Testis (tissue), 5 donors: Measurements from ENCODE around the gene SHC3. TPM values are rescaled to one million over a fixed set of nuclear protein-coding genes. Genes with fewer than 3 reads are reported as not detected.
A peak's percentile ranks its signal among the peaks of the same experiment; 100 is the strongest.

Experiments
- DNase-seq: peaks from one replicate; pipeline ENCODE4 v3.0.0-alpha.2; 2019
- H3K27ac ChIP-seq, 2 donors: fragments of 200-600 bp; sonication (generic); one replicate each; pipeline ENCODE4 v1.5.1; 2019
- H3K27me3 ChIP-seq: fragments of 200-600 bp; sonication (generic); one replicate; pipeline ENCODE4 v1.5.1; 2019
- H3K36me3 ChIP-seq: fragments of 200-600 bp; sonication (generic); one replicate; pipeline ENCODE4 v1.5.1; 2017; ENCODE audit warnings: low read depth; ENCODE audit errors: missing control alignments
- H3K4me1 ChIP-seq: fragments of 200-600 bp; sonication (generic); one replicate; pipeline ENCODE4 v1.5.1; 2019
- H3K4me3 ChIP-seq, 2 donors: fragments of 200-600 bp; sonication (generic); one replicate each; pipeline ENCODE4 v1.5.1; 2017 to 2019
- H3K9me3 ChIP-seq: fragments of 200-600 bp; sonication (generic); one replicate; pipeline ENCODE4 v1.5.1; 2017
- CTCF ChIP-seq, 3 experiments: fragments of 450-650 bp in 2 of 3; fragments of 200-600 bp in 1 of 3; sonication (generic) in 1 of 3; IDR thresholded peaks; one replicate each; pipeline ENCODE4 v1.5.1; 2016 to 2019; ENCODE audit warnings: antibody characterized with exemption in 3 of 3, mild to moderate bottlenecking in 2 of 3, moderate library complexity in 1 of 3
- POLR2A ChIP-seq: fragments of 450-650 bp; IDR thresholded peaks from one replicate; pipeline ENCODE4 v1.6.1; 2017; ENCODE audit warnings: antibody characterized with exemption, mild to moderate bottlenecking, moderate library complexity
- WGBS, 2 donors: methylation state at CpG; one replicate each; pipeline ENCODE4 v1.1.5; 2018; 5-methylcytosine and 5-hydroxymethylcytosine counted together
- intact Hi-C: fragments of 100-400 bp; cut with DNase I; formaldehyde crosslinking; loops from one replicate; pipeline ENCODE4 v1.15.1; 2023; ENCODE audit warnings: low total_unique reads
- long read RNA-seq, 2 donors: transcript quantifications; one replicate each; lab custom pipeline, GENCODE V29; 2026
- polyA plus RNA-seq: library from polyadenylated mRNA; stranded (reverse); fragments of 350-450 nt; fragmentation: Illumina TruSeq; extraction: RNeasy Lipid Tissue Mini Kit (QIAGEN cat#74804); gene quantifications from one replicate; pipeline ENCODE4 v1.2.3, GENCODE V29; 2014; ENCODE audit warnings: low read depth, low replicate concordance; ENCODE audit not compliant: insufficient read depth
- total RNA-seq, 2 donors: library from RNA; depleted of rRNA; stranded (reverse); fragments of >200 nt; gene quantifications; one replicate each; pipeline ENCODE4 v1.2.3, GENCODE V29; 2016

The SHC3 gene
- total RNA-seq (under 1 TPM; 0.37 to 0.87 TPM), polyA plus RNA-seq (0.82 TPM)
- long read RNA-seq, donor 1: 0 reads
- long read RNA-seq, donor 2: 0 reads

GRCh38 chr9:89177944-89178829, at the start of gene SHC3:
Gene SHC3 (minus strand): TSS chr9:89178818. CDS start chr9:89178460, 358 bp downstream.
- H3K36me3 ChIP-seq: no peaks in the 10 kb centered on the region
- intact Hi-C loops: no loop called here
- H3K27me3 ChIP-seq: no peaks in the 10 kb centered on the region
- no peak for TF ChIP-seq POLR2A
- TF ChIP-seq CTCF (IDR thresholded peaks at IDR 0.05): no peak
- peaks cover 4% of the 10 kb centered on the region for H3K4me1 ChIP-seq
- no peak for DNase-seq
- H3K4me3 ChIP-seq: peak within 1 kb of the TSS; percentile 4 to 32
- WGBS, 2 donors: 6 to 31% methylated on average over 4 to 59 of the region's 96 CpGs
- H3K27ac ChIP-seq: no peak within 1 kb of the TSS
- H3K9me3 ChIP-seq: no peaks in the 10 kb centered on the region

GRCh38 chr9:89225991-89226471, 47.4 kb upstream of the SHC3 start:
- 63 to 73% methylated on average over 5 of the region's 5 CpGs for WGBS, 2 donors
- H3K27ac ChIP-seq: no peak overlapping the region

GRCh38 chr9:89225587-89225986, 47.0 kb upstream of the SHC3 start:
- Histone ChIP-seq H3K4me1 (no peaks in the 10 kb centered on the region), H3K36me3 (no peaks in the 10 kb centered on the region), H3K9me3 (no peaks in the 10 kb centered on the region), H3K4me3 (no peak overlapping the region), H3K27me3 (no peaks in the 10 kb centered on the region), H3K27ac (no peak overlapping the region)
- 66 to 68% methylated on average over 5 of the region's 5 CpGs for WGBS, 2 donors
- TF ChIP-seq POLR2A (no peak), CTCF (IDR thresholded peaks at IDR 0.05) (no peak)
- intact Hi-C loops: no loop called here
- no peak for DNase-seq

More at GRCh38 chr9:89225991-89226471, 47.4 kb upstream of the SHC3 start:
- Histone ChIP-seq H3K4me3 (no peak overlapping the region), H3K27me3 (no peaks in the 10 kb centered on the region), H3K36me3 (no peaks in the 10 kb centered on the region), H3K4me1 (no peaks in the 10 kb centered on the region), H3K9me3 (no peaks in the 10 kb centered on the region)
- intact Hi-C loops: no loop called here
- DNase-seq: peak; percentile 20
- TF ChIP-seq POLR2A: no peak
- no peak for TF ChIP-seq CTCF (IDR thresholded peaks at IDR 0.05)

GRCh38 chr9:89225036-89225435, 46.4 kb upstream of the SHC3 start:
- no peak for DNase-seq
- TF ChIP-seq CTCF (IDR thresholded peaks at IDR 0.05) (no peak), POLR2A (no peak)
- WGBS, 2 donors: 91 to 92% methylated on average over 3 to 4 of the region's 4 CpGs
- Histone ChIP-seq H3K36me3 (no peaks in the 10 kb centered on the region), H3K27ac (no peak overlapping the region), H3K4me1 (no peaks in the 10 kb centered on the region), H3K27me3 (no peaks in the 10 kb centered on the region), H3K9me3 (no peaks in the 10 kb centered on the region), H3K4me3 (no peak overlapping the region)
- intact Hi-C loops: no loop called here
